HG02610 (cell line): ENCODE measurements around the gene HES2.
"Not testable (repeated sequence)": the region's sequence is repeated elsewhere in the genome, so short reads cannot be mapped to it uniquely, and the experiment has no call there.

ENCODE experiments used
- ATAC-seq: cut with Tn5 transposase; IDR thresholded peaks from one replicate; pipeline ENCODE4 v1.9.1; 2021; ENCODE audit warnings: mild to moderate bottlenecking, moderate library complexity; ENCODE audit not compliant: unreplicated experiment

HES2 gene

DNA sequence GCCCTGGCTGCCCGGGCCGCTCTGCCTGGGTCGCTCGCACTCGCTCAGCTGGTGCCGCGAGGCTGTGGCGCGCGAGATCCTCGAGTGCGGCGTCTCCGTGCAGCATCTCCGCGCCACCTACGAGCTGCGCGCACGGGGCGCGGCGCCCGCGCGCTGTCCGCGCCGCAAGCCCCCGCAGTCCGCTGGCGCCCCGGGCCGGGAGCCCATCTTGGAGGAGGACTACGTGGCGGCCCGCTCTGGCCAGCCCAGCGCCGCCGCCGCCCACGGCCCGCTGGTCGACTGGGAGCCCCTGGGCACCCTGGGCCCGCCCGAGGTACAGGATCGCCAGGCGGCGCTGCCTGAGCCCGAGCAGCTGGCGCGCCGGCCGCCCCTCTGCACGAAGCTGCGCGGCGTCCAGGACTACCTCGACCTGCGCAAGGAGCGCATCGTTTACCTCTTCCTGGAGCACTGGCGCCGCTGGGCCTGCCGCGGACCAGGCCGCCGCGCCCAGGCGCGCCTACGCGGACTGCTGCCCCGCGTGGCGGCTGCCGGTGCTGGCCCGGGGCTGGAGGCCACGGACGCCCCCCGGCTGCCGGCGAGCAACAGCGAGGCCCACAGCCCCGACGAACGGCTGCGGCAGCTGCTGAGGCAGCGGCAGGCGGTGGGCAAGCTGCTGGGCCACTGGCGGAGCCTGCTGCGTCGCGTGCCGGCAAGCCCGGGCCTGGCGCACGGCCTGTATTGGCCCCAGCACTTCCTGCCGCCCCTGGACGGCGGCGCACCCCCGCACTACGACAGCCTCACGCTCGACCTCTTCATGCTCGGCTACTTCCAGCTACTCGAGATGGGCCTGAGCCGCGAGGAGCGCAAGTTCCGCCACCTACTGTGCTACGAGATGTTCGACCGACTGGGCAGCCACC lies 35.4 kb upstream of the HES2 start:
- no peak for ATAC-seq

DNA sequence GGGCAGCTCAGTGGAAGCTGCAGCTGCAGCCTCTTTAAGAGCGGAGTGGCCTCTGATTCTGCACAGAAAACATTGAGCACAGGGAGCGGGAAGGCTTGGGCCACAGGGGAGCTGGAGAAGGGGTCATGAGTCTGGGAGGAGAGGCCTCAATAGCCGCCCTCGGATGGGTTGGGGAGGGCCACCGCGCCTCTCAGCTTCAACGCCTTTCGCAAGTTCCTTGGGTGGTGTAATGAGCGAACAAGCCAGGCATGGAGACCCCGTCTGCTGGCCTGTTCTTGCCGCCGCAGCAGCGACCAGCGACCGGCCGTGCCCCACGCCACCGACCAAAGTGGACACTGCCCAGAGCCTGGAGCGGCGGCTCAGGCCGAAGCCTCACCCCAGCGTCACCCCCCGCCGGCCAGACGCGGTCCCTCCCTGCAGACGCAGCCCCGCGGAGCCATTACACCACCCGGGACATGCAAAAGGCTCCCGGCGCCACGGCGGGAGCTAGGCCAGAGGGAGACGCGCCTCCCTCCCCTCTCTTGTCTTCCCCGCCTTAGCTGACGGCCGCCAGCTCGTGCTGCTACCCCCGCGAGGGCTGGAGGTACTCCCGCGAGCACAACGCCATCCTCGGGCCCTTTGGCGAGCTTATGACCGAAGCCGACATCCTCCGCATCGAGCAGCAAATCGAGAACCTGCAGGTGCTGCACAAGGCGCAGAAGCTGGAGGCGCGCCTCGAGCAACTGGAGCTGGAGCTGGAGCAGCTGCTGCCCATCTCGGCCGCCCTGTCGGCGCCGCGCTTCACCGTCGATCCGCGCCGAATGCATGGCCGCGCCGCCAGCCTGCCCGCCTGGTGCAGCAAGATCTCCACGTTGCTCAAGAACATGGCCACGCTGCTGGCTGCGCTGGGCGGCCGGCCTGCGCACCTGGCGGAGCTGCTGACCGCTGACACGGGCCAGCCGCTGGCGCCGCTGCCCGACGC lies 34.5 kb upstream of the HES2 start:
- ATAC-seq = not testable (repeated sequence)

DNA sequence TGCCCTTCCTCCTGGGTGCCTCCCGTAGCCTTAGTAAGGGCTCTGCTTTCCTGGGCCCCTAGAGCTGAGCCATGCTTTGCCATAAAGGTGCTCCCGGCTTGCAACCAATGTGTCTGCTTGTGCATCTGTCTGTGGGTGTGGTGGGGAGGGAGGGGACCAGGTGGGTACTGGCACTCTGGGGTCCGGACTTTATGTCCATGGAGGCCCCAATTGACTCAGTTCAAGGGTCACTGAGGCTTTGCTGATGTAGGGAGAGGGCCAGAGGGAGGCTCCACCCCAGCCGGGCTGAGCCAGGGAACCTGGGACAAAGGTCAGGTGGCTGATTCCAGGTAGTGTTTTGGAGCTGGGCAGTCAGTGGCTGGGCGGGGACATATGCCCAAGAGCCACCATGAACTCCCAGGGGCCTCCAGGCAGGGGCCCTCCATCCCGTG lies 31.2 kb upstream of the HES2 start:
- ATAC-seq = no peak

DNA sequence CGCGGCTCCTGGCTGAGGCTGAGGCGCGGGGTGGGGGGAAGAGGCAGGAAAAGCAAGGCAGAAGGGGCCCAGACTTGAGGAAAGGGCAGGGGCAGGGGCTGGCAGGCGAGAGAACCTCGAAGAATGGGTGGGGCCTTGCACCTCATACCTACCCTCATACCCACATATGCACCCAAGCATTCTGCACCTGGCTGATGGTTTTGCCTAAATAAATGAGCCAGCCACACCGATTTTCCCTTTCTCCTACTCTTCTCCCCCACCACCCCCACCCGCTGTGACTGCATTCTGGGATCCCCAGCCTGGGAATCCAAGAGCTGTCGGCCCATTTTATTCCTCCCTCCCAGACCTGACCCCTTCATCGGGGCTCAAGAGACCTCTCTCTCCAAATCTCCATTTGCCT lies 30.8 kb upstream of the HES2 start:
- ATAC-seq = not testable (repeated sequence)

DNA sequence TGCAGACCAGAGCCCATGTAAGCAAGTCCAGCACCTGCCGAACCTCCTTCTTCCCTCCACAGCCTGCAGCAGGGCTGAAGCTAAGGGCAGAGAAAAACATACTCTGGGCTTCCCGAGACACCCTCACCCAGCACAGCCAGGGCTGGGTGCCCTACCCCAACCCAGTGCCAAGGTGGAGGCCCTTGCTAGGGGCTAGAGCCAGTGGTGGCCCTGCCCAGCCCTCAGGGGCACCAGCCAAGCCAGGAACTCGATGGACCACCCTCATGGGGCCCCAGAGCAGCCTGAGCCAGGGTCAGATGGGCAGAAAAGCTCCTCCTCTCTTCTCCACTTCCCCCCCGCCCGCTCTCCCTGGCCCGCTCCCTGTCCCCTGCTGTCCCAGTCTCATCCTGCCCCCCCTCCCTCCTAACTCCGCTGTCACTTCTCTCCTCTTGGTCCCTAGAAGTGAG lies 30.3 kb upstream of the HES2 start:
- ATAC-seq = no peak

DNA sequence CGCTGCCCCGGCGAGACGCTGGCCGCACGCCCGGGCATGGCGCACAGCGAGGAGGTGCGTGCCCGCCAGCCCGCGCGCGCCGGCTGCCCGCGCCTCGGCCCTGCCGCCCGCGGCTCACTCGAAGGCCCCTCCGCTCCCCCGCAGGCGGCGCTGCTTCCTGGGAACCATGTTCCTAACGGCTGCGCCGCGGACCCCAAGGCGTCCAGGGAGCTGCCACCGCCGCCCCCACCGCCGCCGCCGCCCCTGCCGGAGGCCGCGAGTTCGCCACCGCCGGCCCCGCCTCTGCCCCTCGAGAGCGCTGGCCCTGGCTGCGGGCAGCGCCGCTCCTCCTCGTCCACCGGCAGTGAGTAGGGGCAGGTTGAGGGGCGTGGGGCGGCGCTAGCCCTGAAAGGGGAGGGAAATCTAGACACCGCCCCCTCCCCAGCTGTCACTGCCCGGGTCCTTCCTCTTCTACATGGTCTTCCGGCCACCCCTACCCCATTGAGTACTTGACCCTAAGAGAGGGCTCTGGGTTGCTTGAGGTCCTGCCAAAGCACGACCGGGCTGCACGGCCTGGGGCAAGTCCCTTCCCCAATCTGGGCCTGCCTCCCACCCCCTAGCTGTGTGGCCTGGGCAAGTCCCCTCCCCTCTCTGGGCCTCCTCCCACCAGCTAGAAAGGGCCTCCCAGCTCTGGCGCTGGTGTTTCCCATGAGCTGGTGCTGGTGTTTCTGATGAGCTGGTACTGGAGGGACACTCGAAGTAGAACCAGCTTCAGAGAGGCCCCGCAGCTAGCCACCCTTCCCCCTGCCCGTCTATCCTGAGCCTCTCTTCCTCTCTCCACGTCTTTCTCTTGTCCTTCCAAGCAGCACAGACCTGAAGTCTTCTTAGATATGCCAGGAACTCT lies 29.3 kb upstream of the HES2 start:
- no peak for ATAC-seq

DNA sequence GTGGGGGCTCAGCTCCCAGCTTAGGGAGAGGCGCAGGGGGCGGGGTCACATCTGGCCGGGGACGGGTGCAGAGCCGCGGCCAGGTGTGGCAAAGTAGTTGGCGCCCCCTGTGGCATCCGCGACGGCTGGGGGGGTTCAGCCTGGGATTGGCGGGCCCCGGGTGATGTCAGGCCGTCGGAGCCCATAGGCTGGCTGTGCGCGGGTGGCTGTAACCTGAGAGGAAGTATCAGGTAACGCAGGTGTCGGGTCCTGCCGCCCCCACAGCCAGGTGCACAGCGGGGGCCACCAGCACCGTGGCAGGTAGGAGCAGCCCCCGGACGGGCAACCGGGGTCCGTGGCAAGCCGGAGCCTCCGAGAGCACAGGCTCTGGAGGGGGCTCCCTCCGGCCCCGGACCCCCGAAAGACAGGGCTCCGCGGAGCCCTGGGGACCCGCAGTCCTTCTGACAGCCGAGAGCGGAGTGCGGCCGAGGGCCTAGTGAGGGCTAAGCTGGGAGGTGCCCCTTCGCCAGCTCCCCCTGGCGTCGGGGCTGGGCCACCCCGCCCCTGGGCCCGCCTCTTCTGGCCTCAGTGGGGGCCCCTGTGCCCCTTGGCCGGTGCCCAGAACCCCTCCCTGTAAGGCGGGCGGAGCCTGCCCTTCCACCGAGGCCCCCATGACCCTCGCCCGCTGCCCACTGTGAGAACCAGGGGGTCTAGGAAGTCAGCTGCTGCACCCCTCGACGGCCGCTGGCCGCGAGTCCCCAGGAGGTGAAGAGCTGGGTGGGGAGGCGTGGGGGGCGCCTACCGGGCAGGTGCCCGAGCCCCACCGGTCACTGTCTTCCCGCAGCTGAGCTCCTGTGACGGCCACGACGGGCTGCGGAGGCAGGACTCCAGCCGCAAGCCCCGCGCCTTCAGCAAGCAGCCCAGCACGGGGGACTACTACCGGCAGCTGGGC lies 28.4 kb upstream of the HES2 start:
- ATAC-seq = no peak

DNA sequence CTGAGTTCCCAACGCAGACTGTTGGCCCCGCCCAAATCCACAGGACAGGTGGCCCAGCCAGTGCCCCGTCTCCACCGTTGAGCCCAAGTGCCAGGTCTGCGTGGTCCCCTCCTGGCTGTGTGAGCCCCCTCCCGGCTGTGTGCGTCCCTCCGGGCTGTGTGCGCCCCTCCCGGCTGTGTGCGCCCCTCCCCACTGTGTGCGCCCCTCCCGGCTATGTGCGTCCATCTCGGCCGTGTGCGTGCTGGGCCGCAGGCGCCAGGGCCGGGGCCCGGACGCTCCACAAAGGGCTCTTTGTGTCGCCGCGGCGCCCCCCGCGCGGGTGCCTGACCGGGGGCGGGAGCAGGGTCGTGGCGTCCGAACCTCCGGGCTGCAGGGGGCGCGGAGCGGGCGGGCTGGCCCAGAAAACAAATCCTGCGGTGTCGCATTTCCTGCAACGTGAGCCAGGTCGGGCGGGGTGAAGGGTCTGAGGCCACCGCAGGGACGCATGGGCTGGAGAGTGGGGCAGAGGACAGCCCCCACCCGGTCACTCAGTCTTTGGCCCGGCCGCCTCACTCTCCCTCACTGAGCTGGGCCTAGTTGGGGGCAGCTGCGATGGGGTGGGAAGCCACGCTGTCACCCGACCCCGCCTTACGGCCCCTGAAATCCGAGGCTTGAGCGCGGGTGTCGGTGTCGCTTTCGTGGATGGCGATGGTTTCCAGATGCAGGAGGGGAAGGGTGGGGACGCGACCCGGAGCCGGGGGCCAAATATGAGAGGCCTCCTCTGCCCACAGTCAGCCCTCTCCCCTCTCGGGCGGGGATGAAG lies 27.5 kb upstream of the HES2 start:
- ATAC-seq = no peak

DNA sequence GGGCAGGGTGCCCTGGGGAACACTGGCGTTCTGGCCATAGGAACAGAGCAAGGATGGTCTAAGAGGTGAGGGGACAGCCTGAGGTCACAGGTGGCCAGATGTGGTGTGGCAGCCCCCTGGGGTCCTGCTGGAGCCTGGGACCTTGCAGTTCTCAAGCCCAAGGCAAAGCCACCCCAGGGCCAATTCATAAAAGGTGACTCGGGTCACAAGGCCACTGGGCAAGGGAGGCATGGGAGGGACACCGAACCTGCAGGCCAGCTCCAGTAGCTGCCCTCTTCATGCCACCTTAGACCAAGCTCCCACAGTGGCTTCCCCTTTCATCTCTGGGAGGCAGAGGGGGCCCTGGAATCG lies 26.9 kb upstream of the HES2 start:
- no peak for ATAC-seq

DNA sequence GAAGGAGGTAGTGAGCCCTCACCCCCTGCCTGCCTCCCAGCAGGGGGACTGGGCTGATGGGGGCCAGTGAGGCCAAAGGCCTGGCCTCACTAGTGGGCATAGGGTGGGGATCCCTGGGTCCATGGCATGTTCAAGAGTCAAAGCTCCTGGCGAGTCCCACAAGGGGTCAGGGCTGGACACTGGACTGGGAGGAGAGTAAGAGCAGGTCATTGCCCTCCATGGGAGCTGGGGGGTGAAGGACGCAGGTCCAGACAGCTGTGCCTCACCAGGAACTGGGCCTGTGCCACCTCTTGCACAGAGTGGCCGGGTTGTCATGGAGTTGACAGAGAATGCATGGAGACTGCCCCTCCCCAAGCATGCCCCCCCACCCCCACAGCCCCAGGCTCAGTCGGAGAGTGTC lies 26.2 kb upstream of the HES2 start:
- not testable (repeated sequence) for ATAC-seq

DNA sequence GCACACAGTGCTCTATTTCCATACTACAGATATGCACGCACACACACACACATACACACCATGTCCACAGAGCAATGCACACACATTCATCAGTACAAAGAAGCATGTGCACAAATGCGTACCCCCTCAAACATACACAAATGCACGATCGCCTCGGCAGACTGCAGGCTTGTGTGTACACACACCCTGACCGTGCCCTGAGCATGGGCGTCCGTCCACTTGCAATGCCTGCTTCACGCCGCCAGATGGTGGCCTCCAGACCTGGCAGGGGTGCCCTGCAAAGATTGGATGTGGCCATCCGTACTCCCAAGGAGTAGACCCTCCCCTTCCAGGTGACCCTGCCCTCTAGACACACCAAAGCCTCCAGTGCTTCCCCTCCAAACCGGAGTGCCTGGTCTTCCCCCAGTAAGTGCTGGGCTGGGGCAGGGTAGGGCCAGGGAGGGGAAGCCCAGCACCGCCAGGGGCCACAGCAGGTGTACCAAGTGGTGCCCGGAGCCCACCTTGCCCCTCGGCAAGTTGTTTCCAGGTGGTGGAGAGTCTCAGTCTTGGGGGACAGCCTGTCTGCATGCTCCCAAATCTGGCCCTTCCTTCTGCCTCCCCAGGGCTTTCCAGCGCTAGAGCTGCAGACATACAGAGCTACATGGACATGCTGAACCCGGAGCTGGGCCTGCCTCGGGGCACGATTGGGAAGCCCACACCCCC lies 25.5 kb upstream of the HES2 start:
- no peak for ATAC-seq

DNA sequence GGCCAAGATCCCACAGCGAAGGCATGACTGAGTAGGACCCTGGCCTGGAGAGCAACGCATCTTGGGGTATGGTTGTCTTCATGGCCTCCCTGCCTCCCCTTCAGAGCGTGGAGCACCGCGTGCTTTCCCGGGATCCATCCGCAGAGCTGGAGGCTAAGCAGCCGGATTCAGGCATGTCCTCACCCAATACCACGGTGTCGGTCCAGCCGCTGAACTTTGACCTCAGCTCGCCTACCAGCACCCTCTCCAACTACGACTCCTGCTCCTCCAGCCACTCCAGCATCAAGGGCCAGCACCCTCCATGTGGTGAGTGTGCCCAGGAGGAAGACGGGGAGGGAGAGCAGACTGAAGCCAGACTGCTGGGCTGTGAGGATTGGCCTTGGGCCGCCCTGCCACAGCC lies 24.7 kb upstream of the HES2 start:
- no peak for ATAC-seq

DNA sequence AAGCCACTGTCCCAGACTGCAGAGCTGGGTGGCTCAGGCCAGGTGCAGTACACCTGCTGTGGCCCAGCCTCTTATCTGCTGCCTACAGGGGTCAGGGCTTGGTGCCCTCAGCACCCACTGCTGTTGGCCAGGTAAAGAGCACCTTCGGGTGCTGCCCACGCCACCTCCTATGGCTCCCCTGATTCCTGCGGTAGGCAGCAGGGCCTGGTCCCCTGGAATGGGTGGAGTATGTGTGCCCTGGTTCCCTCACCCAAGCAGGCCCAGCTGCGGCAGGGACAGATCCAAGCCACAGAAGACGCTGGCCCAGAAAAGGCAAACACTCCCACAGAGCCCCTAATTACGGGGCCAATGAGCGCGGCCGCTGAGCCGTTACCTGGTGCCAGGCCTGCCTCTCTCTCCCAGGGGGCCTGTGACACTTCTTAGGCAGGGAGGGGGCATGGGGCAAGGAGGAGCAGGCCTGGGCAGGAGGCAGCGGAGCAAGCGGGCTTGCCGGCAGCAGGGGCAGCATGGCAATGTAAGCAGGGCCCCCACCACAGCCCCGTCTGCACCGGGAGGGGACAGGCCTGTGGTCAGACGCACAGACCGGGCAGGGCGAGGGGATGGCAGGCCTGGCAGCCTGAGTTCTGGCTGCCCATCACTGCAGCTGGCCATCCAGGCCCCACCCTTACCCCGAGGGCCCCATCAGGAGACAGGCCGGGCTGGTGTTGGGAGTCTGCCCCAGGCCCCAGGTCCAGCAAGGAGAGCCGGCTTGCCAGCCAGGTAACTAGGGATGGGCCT lies 23.8 kb upstream of the HES2 start:
- ATAC-seq = no peak

DNA sequence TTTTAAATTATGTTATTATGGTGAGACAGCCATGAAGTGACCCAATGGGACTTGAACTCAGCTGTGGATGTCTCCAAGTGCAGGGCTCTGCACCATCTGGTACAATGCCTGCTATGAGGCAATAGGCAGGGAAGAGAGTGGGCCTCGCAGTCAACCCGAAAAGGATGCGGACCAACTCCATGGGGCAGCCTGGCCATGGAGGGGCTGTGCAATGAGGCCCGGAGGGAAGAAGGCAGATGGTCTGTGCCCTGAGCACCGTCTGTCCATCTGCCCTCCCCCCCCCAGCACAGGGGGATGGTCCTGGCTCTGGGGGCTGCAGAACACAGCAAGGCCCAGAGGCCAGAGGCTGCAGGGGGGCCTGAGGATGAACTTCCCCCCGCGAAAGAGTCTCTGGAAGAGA lies 21.9 kb upstream of the HES2 start:
- no peak for ATAC-seq

DNA sequence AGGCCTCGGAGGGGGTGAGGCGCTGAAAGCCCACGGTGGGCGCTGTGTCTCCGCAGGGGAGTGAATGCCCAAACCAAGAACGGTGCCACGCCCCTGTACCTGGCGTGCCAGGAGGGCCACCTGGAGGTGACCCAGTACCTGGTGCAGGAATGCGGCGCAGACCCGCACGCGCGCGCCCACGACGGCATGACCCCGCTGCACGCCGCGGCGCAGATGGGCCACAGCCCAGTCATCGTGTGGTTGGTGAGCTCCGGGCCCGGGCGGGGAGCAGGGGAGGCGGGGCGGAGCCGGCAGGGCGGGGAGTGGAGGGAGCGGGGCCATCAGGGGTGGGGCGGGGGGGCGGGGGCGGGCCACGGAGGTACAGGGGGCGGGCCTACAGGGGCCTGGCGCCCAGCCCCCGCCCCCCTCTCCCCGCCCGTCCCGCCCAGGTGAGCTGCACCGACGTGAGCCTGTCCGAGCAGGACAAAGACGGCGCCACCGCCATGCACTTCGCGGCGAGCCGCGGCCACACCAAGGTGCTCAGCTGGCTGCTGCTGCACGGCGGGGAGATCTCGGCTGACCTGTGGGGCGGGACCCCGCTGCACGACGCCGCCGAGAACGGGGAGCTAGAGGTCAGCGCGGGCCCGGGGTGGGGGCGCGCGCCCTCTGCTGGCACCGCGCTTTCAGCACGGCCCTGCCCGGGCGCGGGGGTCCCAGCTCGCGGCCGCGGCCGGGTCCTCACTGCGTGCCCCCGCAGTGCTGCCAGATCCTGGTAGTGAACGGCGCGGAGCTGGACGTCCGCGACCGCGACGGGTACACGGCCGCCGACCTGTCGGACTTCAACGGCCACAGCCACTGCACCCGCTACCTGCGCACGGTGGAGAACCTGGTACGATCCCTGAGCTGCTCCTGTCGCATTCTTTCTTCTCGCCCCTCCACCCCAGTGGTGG lies 20.7 kb upstream of the HES2 start:
- no peak for ATAC-seq

DNA sequence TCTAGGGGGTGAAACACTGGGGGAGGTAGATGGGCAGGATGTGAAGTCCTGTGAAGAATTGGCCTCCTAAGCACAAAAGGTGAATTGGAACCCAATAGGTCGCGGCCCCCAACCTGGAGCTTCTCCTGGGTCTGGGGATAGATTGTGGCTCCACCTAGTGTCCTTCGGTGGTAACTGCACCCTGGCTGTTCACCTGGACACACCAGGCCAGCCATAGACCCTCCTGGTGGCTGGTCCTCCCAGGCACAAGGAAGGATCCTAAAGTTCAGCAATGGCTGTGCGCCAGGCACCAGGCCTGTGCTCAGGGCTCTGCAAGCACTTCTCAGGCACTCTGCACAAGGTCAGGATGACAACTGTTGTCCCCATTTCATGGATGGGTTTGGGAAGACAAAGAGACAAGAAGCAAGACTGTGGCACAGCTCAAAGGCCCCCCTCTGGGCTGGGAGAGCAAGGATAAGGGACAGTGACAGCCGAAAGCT lies 18.4 kb upstream of the HES2 start:
- ATAC-seq = no peak
